PC-9 (cell line): ENCODE measurements around the gene TPSG1.

Source experiments
- EZH2 ChIP-seq: fragments of 200-600 bp; sonication (generic); IDR thresholded peaks from 2 replicates; pipeline ENCODE4 v1.8.0; 2017; ENCODE audit warnings: antibody characterized with exemption, low read depth
- TF ChIP-seq, protein P1 (sequence below): fragments of 200-600 bp; sonication (generic); conservative IDR thresholded peaks from 2 replicates; pipeline ENCODE4 v1.6.1; 2017; ENCODE audit warnings: mixed run types, antibody characterized with exemption, mild to moderate bottlenecking, moderate library complexity

DNA sequence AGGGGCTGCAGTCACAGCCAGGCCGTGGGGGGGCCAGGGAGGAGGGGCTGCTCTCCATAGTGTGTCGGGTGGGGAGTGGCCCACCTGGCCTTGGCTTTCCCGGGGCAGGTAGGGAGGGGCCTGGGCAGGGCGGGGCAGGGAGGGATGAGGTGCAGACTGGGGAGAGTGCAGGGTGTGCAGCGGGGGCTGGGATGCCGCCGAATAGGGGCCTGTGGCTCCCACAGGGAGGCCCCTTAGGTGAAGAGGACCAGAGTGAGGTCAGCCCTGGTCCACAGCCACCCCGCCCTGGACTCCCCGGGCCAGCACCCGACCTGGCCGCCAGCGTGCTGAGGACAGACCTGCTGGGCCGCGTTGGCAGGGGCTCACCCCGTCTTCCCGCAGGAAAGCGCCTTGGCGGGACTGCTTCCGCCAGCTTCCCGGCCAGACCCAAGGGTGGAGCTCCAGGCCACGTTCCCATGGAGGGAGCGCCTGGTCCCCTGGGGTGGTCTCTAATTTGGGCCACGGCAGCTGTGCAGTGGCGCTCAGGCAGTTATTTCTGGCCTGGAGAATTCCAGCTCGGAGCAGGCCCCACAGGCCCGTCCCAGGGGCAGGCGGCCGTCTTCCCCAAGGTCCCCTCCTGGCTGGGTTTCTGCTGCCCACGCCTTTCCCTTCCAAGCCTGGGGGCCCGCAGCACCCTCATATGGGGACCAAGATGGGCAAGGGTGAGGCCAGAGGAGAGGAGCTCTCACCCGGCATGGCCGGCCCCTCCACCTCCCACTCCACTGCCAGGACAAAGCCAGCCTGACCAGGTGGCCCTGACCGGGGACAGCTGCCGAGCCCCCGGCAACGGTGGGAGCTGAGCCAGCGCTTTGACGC is 44.3 kb downstream of the TPSG1 start:
- TF ChIP-seq EZH2 = no peak
- TF ChIP-seq, protein P1, sequence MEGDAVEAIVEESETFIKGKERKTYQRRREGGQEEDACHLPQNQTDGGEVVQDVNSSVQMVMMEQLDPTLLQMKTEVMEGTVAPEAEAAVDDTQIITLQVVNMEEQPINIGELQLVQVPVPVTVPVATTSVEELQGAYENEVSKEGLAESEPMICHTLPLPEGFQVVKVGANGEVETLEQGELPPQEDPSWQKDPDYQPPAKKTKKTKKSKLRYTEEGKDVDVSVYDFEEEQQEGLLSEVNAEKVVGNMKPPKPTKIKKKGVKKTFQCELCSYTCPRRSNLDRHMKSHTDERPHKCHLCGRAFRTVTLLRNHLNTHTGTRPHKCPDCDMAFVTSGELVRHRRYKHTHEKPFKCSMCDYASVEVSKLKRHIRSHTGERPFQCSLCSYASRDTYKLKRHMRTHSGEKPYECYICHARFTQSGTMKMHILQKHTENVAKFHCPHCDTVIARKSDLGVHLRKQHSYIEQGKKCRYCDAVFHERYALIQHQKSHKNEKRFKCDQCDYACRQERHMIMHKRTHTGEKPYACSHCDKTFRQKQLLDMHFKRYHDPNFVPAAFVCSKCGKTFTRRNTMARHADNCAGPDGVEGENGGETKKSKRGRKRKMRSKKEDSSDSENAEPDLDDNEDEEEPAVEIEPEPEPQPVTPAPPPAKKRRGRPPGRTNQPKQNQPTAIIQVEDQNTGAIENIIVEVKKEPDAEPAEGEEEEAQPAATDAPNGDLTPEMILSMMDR = no peak
